GM18498 (cell line): ENCODE results near the gene BSND.
"Not testable (repeated sequence)": the region's sequence is repeated elsewhere in the genome, so short reads cannot be mapped to it uniquely, and the experiment has no call there.

Experiments
- ATAC-seq: cut with Tn5 transposase; IDR thresholded peaks from one replicate; pipeline ENCODE4 v1.9.1; 2021; ENCODE audit warnings: mild to moderate bottlenecking, moderate library complexity; ENCODE audit not compliant: unreplicated experiment

The BSND gene

GRCh38 chr1:55015123-55015522 is 16.4 kb downstream of the BSND start:
- no peak for ATAC-seq

- ATAC-seq, result no peak
Observed at GRCh38 chr1:55015731-55016620, 17.2 kb downstream of the BSND start.

- ATAC-seq, result no peak
Observed at GRCh38 chr1:55018395-55018794, 19.7 kb downstream of the BSND start.

GRCh38 chr1:55021942-55022546 is 23.3 kb downstream of the BSND start:
- ATAC-seq, result peak; percentile 81

GRCh38 chr1:55024163-55024562 is 25.4 kb downstream of the BSND start:
- not testable (repeated sequence) for ATAC-seq

- not testable (repeated sequence) for ATAC-seq
Observed at GRCh38 chr1:55026682-55027081, 27.9 kb downstream of the BSND start.

- not testable (repeated sequence) for ATAC-seq
Observed at GRCh38 chr1:55031098-55031497, 32.4 kb downstream of the BSND start.

- ATAC-seq, result no peak
Observed at GRCh38 chr1:55033265-55033614, 34.5 kb downstream of the BSND start.

GRCh38 chr1:55034476-55035133 is 35.9 kb downstream of the BSND start:
- no peak for ATAC-seq

GRCh38 chr1:55035904-55036303 is 37.2 kb downstream of the BSND start:
- ATAC-seq, result no peak

GRCh38 chr1:55037733-55038551 is 39.2 kb downstream of the BSND start:
- ATAC-seq, result no peak

- no peak for ATAC-seq
Observed at GRCh38 chr1:55038552-55038838, 39.8 kb downstream of the BSND start.

- no peak for ATAC-seq
Observed at GRCh38 chr1:55038974-55039341, 40.2 kb downstream of the BSND start.

- no peak for ATAC-seq
Observed at GRCh38 chr1:55039342-55040082, 40.8 kb downstream of the BSND start, which contains the start of gene PCSK9. Gene PCSK9, plus strand, starts transcription at chr1:55039548. Its CDS starts 290 bp downstream, at chr1:55039838.

GRCh38 chr1:55040083-55040932 is 41.6 kb downstream of the BSND start:
- ATAC-seq, result no peak

- ATAC-seq, result no peak
Observed at GRCh38 chr1:55040933-55041494, 42.3 kb downstream of the BSND start.

GRCh38 chr1:55041613-55042012 is 42.9 kb downstream of the BSND start:
- ATAC-seq, result no peak

GRCh38 chr1:55043011-55043410 is 44.3 kb downstream of the BSND start:
- ATAC-seq, result no peak

GRCh38 chr1:55043726-55044125 is 45.0 kb downstream of the BSND start:
- ATAC-seq, result no peak
